Left ventricle myocardium inferior (tissue), 1 donor: ENCODE data around the gene USH2A. TPM values are rescaled to one million over a fixed set of nuclear protein-coding genes. Genes with fewer than 3 reads are reported as not detected.

Experiments
- DNase-seq: peaks from one replicate; pipeline ENCODE4 v3.0.0-alpha.2; 2020
- H3K27ac ChIP-seq: fragments of 200-600 bp; replicated peaks from 2 replicates; pipeline ENCODE4 v1.8.0; 2021
- H3K27me3 ChIP-seq: fragments of 200-600 bp; 2 replicates; pipeline ENCODE4 v1.8.0; 2021; ENCODE audit warnings: low read depth
- H3K36me3 ChIP-seq: fragments of 200-600 bp; 2 replicates; pipeline ENCODE4 v1.8.0; 2021
- H3K4me1 ChIP-seq: fragments of 200-600 bp; 2 replicates; pipeline ENCODE4 v1.8.0; 2021
- H3K4me3 ChIP-seq: fragments of 200-600 bp; 2 replicates; pipeline ENCODE4 v1.8.0; 2021; ENCODE audit warnings: mild to moderate bottlenecking, moderate library complexity
- H3K9me3 ChIP-seq: fragments of 200-600 bp; replicated peaks from 2 replicates; pipeline ENCODE4 v1.8.0; 2021
- intact Hi-C: fragments of 100-400 bp; cut with micrococcal nuclease; formaldehyde crosslinking; loops from one replicate; pipeline ENCODE4 v1.11.0; 2022
- total RNA-seq: library from RNA; stranded (reverse); fragmentation: NEBNext Ultra II Directional; extraction: Animal tissue kit (Norgen Biotek cat#: 25700); gene quantifications from one replicate; pipeline ENCODE4 v1.2.1, GENCODE V29; 2021
- TF ChIP-seq, protein P1 (sequence below): fragments of 200-600 bp; IDR thresholded peaks from 2 replicates; pipeline ENCODE4 v1.8.0; 2021; ENCODE audit warnings: antibody characterized with exemption, mild to moderate bottlenecking, borderline replicate concordance
- donor health status: DM: no; HTN: yes; CAD: no; lungs with severe emphysema.

Gene USH2A
- total RNA-seq, 1 donor from 2014 or later, result 3.6 TPM

DNA sequence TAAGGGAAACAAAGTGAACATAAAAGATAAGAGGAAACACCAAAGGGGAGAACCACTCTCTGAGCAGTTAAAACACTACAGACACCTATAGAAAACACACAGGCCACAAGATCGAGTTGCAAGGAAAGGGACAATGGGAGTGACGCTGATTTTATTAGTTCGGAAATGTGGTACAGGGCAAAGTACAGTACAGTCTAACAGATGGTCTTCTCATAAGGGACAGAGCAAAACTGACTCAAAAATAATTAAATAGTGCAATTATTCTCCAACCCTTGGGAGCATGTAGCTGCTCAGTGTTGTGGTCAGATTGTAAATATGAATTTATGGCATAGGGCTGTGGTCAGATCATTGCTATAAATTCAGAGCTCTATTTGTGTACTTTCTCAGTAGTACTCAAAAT, 352.0 kb downstream of the USH2A start:
- Histone ChIP-seq H3K9me3 (no peaks in the 10 kb centered on the region), H3K4me1 (no peaks in the 10 kb centered on the region)
- TF ChIP-seq, protein P1, sequence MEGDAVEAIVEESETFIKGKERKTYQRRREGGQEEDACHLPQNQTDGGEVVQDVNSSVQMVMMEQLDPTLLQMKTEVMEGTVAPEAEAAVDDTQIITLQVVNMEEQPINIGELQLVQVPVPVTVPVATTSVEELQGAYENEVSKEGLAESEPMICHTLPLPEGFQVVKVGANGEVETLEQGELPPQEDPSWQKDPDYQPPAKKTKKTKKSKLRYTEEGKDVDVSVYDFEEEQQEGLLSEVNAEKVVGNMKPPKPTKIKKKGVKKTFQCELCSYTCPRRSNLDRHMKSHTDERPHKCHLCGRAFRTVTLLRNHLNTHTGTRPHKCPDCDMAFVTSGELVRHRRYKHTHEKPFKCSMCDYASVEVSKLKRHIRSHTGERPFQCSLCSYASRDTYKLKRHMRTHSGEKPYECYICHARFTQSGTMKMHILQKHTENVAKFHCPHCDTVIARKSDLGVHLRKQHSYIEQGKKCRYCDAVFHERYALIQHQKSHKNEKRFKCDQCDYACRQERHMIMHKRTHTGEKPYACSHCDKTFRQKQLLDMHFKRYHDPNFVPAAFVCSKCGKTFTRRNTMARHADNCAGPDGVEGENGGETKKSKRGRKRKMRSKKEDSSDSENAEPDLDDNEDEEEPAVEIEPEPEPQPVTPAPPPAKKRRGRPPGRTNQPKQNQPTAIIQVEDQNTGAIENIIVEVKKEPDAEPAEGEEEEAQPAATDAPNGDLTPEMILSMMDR, result no peak

DNA sequence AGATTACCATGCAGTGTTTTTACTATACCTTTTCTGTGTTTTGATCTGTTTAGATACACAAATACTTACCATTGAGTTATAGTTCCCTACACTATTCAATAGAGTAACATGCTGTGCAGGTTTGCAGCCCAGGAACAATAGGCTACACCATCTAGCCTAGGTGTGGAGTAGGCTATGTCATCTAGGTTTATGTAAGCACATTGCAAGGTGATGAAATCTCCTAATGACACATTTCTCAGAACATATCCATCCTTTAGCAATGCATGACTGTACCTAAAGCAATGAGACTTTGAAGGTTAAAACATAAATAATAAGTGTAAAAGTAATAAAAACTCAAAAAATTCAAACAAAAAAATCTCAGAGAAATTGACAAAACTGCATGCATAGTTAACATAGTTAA, 358.6 kb downstream of the USH2A start:
- DNase-seq, result no peak
- no peak overlapping the region for H3K27ac ChIP-seq
- H3K4me3 ChIP-seq, result no peak overlapping the region
- intact Hi-C loops, result no loop called here
- no peaks in the 10 kb centered on the region for H3K36me3 ChIP-seq
- H3K4me1 ChIP-seq, result no peaks in the 10 kb centered on the region
- H3K9me3 ChIP-seq, result no peaks in the 10 kb centered on the region
- no peaks in the 10 kb centered on the region for H3K27me3 ChIP-seq
- TF ChIP-seq, protein P1, result no peak

More for the DNA sequence above, 352.0 kb downstream of the USH2A start:
- intact Hi-C loops, result no loop called here
- H3K4me3 ChIP-seq, result no peak overlapping the region
- no peaks in the 10 kb centered on the region for H3K36me3 ChIP-seq
- H3K27me3 ChIP-seq, result no peaks in the 10 kb centered on the region
- no peak overlapping the region for H3K27ac ChIP-seq
- DNase-seq, result no peak

DNA sequence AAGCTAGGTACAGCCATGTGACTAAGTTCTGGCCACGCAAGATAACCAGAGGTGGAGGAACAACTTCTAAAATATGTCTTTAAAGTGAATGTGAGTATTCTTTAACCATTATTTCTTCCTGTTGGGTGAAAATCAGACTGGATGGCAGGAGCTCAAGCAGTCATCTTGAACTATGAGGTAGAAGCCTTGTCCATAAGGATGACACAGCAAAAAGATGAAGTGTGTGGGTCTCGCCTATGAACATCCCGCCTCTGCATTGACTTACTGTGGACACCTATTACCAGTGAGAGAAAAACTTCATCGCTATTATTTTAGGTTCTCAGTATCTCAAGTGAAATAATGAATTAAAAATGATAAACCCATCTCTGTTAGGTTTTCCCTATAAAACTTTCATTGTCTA, 365.3 kb downstream of the USH2A start:
- Histone ChIP-seq H3K27me3 (no peaks in the 10 kb centered on the region), H3K9me3 (peaks cover 3% of the 10 kb centered on the region), H3K27ac (no peak overlapping the region), H3K4me1 (no peaks in the 10 kb centered on the region), H3K36me3 (no peaks in the 10 kb centered on the region), H3K4me3 (no peak overlapping the region)
- TF ChIP-seq, protein P1, result no peak
- no peak for DNase-seq
- intact Hi-C loops, result no loop called here

DNA sequence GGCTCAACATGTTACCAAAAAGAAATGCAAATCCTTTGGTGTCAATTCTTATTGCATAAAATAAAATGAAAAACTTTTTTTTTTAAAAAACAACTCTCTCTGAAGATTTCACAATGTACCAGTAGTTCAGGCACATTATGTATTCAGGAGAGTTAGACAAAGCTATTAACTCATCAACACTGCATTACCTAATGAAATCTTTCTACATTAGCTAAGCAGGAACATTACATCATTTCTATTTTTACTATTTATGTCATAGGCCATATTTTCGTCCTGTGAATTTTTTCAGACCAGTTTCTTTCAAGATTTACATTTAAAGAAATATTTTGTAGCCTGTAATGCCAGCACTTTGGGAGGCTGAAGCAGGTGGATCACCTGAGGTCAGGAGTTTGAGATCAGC, 366.2 kb downstream of the USH2A start:
- Histone ChIP-seq H3K27me3 (no peaks in the 10 kb centered on the region), H3K4me1 (no peaks in the 10 kb centered on the region), H3K9me3 (peaks cover 3% of the 10 kb centered on the region), H3K27ac (no peak overlapping the region), H3K4me3 (no peak overlapping the region), H3K36me3 (no peaks in the 10 kb centered on the region)
- no peak for DNase-seq
- intact Hi-C loops, result no loop called here
- TF ChIP-seq, protein P1, result no peak

DNA sequence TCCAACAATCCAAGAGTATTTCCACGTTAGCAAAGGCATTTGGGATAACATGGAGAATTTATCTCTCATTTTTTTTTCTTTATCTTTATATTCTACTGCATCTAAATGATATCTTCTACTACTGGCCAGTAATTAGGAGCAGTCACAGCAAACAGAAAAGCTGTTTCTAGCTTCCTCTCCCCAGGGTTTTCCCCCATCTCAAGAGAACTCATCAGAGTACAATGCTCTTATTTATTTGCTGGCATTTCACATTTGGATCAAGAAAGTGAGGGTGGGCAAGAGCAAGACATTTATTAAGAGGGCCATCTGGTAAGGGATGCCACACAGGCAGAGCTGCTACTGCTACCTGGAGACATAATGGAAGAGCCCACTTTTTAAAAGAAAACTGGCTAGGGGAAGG, 368.2 kb downstream of the USH2A start:
- H3K4me1 ChIP-seq, result no peaks in the 10 kb centered on the region
- H3K27ac ChIP-seq, result no peak overlapping the region
- H3K36me3 ChIP-seq, result no peaks in the 10 kb centered on the region
- peaks cover 3% of the 10 kb centered on the region for H3K9me3 ChIP-seq
- intact Hi-C loops, result no loop called here
- no peak overlapping the region for H3K4me3 ChIP-seq
- H3K27me3 ChIP-seq, result no peaks in the 10 kb centered on the region
- no peak for DNase-seq
- TF ChIP-seq, protein P1, result no peak

DNA sequence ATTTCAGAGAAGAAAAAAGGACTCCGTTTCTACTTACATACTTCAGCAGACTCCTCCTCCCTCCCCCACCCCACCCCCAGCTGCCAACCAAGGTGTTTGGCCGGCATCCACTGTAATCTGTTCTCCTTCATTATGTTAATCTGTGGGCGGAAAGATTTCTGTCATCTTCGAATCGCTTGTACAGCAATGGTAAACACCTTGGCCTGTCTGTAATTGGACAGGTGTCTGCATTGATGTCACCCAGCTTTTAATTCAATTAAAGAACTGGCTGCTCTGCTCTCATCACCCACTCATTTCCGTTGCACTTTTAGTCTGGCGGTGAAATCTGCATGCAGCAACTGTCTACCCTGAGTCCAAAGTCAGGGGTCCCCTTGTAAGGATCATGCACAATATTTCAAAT, 368.6 kb downstream of the USH2A start:
- Histone ChIP-seq H3K27ac (no peak overlapping the region), H3K9me3 (peaks cover 3% of the 10 kb centered on the region), H3K4me3 (no peak overlapping the region), H3K36me3 (no peaks in the 10 kb centered on the region), H3K27me3 (no peaks in the 10 kb centered on the region), H3K4me1 (no peaks in the 10 kb centered on the region)
- no peak for DNase-seq
- TF ChIP-seq, protein P1, result no peak
- intact Hi-C loops, result no loop called here
